NCI-H69 (cell line): ENCODE results near the gene TRIM66.

ENCODE experiments used
- DNase-seq: peaks from one replicate; lab custom pipeline; 2025; lab: John Stamatoyannopoulos, UW

TRIM66 gene

GRCh38 chr11:8682303-8683114 is at the start of gene TRIM66, which contains the start of gene RPL27A:
Gene TRIM66, minus strand, starts transcription at chr11:8682665. Its CDS starts 10,391 bp downstream, at chr11:8672274.
Gene RPL27A, plus strand, starts transcription at chr11:8682792. Its CDS starts 22 bp downstream, at chr11:8682814.
- peak; percentile 99 for DNase-seq

- no peak for DNase-seq
Measured at GRCh38 chr11:8731647-8732323, 49.3 kb upstream of the TRIM66 start.

- no peak for DNase-seq
Measured at GRCh38 chr11:8730697-8731020, 48.2 kb upstream of the TRIM66 start.

- DNase-seq = no peak
Measured at GRCh38 chr11:8729837-8730696, 47.6 kb upstream of the TRIM66 start.

GRCh38 chr11:8729067-8729466 is 46.6 kb upstream of the TRIM66 start:
- DNase-seq = no peak

- DNase-seq = peak; percentile 28
Measured at GRCh38 chr11:8728563-8728962, 46.1 kb upstream of the TRIM66 start.

- DNase-seq = no peak
Measured at GRCh38 chr11:8726395-8726794, 43.9 kb upstream of the TRIM66 start.

GRCh38 chr11:8724682-8725081 is 42.2 kb upstream of the TRIM66 start:
- DNase-seq = peak; percentile 27

GRCh38 chr11:8723711-8724110 is 41.2 kb upstream of the TRIM66 start:
- DNase-seq = peak; percentile 87

- no peak for DNase-seq
Measured at GRCh38 chr11:8722809-8723208, 40.3 kb upstream of the TRIM66 start.

GRCh38 chr11:8721609-8722500 is 39.4 kb upstream of the TRIM66 start:
- peak; percentile 15 for DNase-seq

GRCh38 chr11:8720868-8721608 is 38.6 kb upstream of the TRIM66 start:
- no peak for DNase-seq

- DNase-seq = peak; percentile 24
Measured at GRCh38 chr11:8720352-8720751, 37.9 kb upstream of the TRIM66 start.

GRCh38 chr11:8719721-8720120 is 37.3 kb upstream of the TRIM66 start:
- DNase-seq = no peak

- no peak for DNase-seq
Measured at GRCh38 chr11:8719211-8719649, 36.8 kb upstream of the TRIM66 start.

- no peak for DNase-seq
Measured at GRCh38 chr11:8717876-8718753, 35.6 kb upstream of the TRIM66 start.

GRCh38 chr11:8717544-8717875 is 35.0 kb upstream of the TRIM66 start:
- DNase-seq = no peak

- DNase-seq = no peak
Measured at GRCh38 chr11:8715501-8715900, 33.0 kb upstream of the TRIM66 start.

GRCh38 chr11:8714622-8715225 is 32.3 kb upstream of the TRIM66 start:
- DNase-seq = no peak
